ENCODE results near the gene CYFIP2. TPM values are rescaled to one million over a fixed set of nuclear protein-coding genes. Genes with fewer than 3 reads are reported as not detected.

CYFIP2 gene
- total RNA-seq, 1 experiment from 2014 or later: 74.7 TPM

- Histone ChIP-seq H2BK5ac (ENCODE audit: insufficient read length, low read length) (no peak overlapping the region), H3K9me3 (ENCODE audit: control insufficient read depth, low read depth, low read length) (no peaks in the 10 kb centered on the region), H3K23me2 (ENCODE audit: insufficient read length, low read depth, low read length, poor library complexity, severe bottlenecking) (no peaks in the 10 kb centered on the region), H2AK5ac (ENCODE audit: insufficient read length, low read length) (no peak overlapping the region), H4K20me1 (ENCODE audit: control insufficient read depth, insufficient read depth, insufficient read length) (peaks cover 7% of the 10 kb centered on the region), H3K27me3 (ENCODE audit: insufficient read depth, low read length) (no peaks in the 10 kb centered on the region), H3K79me1 (ENCODE audit: insufficient read depth, low read depth, low read length, poor library complexity, severe bottlenecking) (peaks cover 7% of the 10 kb centered on the region), H2AFZ (ENCODE audit: low read length) (no peak overlapping the region), H4K5ac (ENCODE audit: insufficient read length, low read depth, low read length) (no peak overlapping the region), H3K27ac (ENCODE audit: insufficient read length, low read depth, low read length) (no peak overlapping the region), H4K91ac (ENCODE audit: insufficient read length, low read depth, low read length) (no peak overlapping the region), H3K79me2 (ENCODE audit: insufficient read depth, low read length) (peaks cover 15% of the 10 kb centered on the region; the same call in 1 of the 2 replicates), H3K56ac (ENCODE audit: insufficient read length, low read depth, low read length) (no peak overlapping the region), H3K14ac (ENCODE audit: insufficient read depth, low read length) (no peak overlapping the region), H3K4ac (ENCODE audit: low read depth, low read length) (no peak overlapping the region), H3K4me2 (ENCODE audit: insufficient read depth, insufficient read length, low read length) (no peak overlapping the region), H2BK20ac (ENCODE audit: low read depth, low read length, poor library complexity, severe bottlenecking) (no peak overlapping the region), H2BK15ac (ENCODE audit: low read depth, low read length) (no peak overlapping the region), H3K9ac (ENCODE audit: extremely low read depth, insufficient read length, low read length) (no peak overlapping the region), H3K18ac (ENCODE audit: insufficient read length, low read depth, low read length) (no peak overlapping the region), H4K8ac (replicated peaks; ENCODE audit: insufficient read length, low read depth, low read length) (no peak overlapping the region), H2BK120ac (ENCODE audit: low read depth, low read length, poor library complexity, severe bottlenecking) (no peak overlapping the region), H3K23ac (ENCODE audit: insufficient read length, low read depth, low read length) (no peak overlapping the region), H3K4me1 (ENCODE audit: insufficient read depth, low read length) (peaks cover 10% of the 10 kb centered on the region; the same call in 1 of the 2 replicates), H3T11ph (ENCODE audit: low read length) (no peak overlapping the region), H2BK12ac (ENCODE audit: insufficient read length, low read depth, low read length) (no peak overlapping the region)
- Mint-ChIP-seq H3K4me3 (no peak overlapping the region), H3K36me3 (ENCODE audit: insufficient read depth in 1 of 3, low read depth in 3 of 3) (peaks cover 0 to 2% (median 0%) of the 10 kb centered on the region in 3 experiments; a peak in 1 of 7 replicates), H3K27me3 (ENCODE audit: low read depth) (peaks cover 4% of the 10 kb centered on the region), H3K4me1 (peaks cover 33 to 34% of the 10 kb centered on the region in 2 experiments), H3K27ac (no peak overlapping the region), H3K9me3 (no peaks in the 10 kb centered on the region)
- no peak for DNase-seq
- no peak for TF ChIP-seq CTCF (conservative IDR thresholded peaks at IDR 0.05)
- WGBS (ENCODE audit: extremely low coverage, insufficient read length, low lambda C conversion rate): no CpG with 5 or more reads among the region's 4 CpGs
These were observed 3.9 kb downstream of the CYFIP2 start for GRCh38 chr5:157269761-157270272.
